HG02571 (cell line): ENCODE results near the gene CHMP4B.

Source experiments
- ATAC-seq: cut with Tn5 transposase; IDR thresholded peaks from one replicate; pipeline ENCODE4 v1.9.1; 2021; ENCODE audit warnings: mild to moderate bottlenecking, moderate library complexity; ENCODE audit not compliant: unreplicated experiment

Gene CHMP4B

GRCh38 chr20:33810885-33811775 lies at the start of gene CHMP4B:
TSS of gene CHMP4B (plus strand) at chr20:33811348. CDS start at chr20:33811469, 121 bp downstream.
- peak; percentile 95 for ATAC-seq

DNA sequence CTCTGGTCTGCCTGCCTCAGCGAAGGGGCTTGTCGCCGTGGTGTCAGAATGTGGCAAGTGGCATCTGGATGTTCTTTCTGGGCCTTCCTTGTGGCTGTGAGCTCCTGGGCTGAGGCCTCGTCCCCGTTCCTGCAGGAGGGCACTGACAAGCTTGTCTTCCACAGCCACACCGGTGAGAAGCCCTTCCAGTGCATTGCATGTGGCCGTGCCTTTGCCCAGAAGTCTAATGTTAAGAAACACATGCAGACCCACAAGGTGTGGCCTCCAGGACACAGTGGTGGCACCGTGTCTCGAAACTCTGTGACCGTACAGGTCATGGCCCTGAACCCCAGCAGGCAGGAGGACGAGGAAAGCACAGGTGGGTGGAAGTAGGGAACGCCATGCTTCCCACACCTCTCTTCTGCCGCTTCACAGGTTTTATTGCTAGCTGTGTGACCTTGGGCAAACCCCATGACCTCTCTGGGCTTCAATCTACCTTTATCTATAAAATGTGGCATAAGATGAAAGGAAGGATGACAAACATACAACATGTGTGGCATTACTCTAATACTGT lies 49.4 kb upstream of the CHMP4B start:
- ATAC-seq, result no peak

DNA sequence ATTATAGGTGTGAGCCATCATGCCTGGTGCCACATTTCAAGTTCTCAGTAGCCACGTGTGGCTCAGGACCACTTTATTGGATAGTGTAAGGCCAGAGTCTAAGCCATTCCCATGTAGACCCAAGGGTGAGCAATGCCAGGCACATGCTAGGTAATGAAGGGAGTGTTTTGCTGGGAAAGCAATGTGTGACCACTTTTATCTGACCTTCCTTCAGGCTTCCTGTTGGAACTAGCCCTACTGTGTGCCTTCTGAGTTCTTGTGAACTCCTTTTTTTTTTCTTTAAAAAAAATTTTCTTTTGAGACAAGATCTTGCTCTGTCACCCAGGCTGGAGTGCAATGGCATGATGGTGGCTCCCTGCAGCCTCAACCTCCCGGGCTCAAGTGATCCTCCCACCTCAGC lies 46.0 kb upstream of the CHMP4B start:
- ATAC-seq, result no peak

DNA sequence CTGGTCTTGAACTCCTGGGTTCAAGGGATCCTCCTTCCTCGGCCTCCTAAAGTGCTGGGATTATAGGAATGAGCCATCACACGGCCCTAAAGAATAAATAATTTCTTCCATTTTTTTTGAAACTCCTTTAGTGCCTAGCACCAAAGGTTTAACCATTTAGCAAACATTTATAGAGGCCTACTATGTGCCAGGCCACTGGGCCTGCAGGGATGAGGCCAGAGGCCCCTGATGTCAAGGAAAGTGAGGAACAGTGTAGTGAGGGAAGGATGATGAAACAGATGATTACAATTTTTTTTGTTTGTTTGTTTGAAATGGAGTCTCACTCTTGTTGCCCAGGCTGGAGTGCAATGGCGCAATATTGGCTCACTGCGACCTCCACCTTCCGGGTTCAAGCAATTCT lies 45.6 kb upstream of the CHMP4B start:
- no peak for ATAC-seq

GRCh38 chr20:33766686-33767085 lies 44.5 kb upstream of the CHMP4B start:
- ATAC-seq, result no peak

- no peak for ATAC-seq
Observed at GRCh38 chr20:33767777-33768138, 43.4 kb upstream of the CHMP4B start.

DNA sequence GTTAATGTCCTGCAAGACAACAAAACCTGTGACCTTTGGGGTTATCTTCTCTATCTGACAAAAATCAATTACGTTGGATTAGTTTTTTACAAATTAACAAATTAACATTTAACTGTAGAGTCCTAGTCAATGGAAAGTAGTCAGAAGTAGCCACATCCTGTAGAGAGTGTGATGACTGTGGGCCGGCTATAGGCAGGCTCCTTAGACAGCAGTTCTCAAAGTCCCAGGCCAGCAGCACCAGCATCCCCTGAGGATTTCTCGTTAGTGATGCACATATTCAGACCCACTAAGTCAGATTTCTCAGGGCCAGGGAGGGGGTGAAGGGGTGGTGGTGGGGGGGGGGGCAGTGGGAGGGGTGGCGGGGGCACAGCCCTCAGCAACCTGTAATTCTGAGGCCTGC lies 42.1 kb upstream of the CHMP4B start:
- no peak for ATAC-seq

DNA sequence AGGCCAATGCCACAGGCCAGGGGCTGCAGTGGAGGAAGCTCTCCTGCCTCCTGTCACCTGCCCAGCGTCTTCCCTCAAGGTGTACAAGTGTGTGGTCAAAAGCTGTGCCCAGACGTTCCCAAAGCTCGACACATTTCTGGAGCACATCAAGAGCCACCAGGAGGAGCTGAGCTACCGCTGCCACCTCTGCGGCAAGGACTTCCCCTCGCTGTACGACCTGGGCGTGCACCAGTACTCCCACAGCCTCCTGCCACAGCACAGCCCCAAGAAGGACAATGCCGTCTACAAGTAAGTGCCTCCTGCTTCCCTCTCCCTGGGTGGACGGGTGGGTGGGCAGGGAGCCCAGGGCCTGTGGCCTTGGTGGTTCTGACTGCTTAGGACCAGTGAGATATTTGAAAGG lies 41.1 kb upstream of the CHMP4B start:
- ATAC-seq, result no peak

DNA sequence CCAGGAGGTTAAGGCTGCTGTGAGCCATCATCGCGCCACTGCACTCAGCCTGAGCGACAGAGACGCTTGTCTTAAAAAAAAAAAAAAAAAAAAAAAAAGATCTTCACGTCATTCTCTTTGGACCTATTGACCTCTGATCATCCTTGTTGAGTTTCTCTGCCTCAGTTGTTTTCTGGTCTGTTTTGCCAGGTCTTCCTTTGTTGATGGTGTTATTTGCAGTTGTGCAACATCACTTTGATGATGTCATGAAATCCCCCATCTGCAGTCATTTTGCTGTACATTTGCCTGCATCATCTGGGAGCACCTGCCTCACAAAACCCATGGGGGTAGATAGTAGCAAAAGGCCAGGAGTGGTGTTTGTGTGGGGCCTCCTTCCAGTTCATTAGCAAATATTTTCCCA lies 39.2 kb upstream of the CHMP4B start:
- no peak for ATAC-seq

DNA sequence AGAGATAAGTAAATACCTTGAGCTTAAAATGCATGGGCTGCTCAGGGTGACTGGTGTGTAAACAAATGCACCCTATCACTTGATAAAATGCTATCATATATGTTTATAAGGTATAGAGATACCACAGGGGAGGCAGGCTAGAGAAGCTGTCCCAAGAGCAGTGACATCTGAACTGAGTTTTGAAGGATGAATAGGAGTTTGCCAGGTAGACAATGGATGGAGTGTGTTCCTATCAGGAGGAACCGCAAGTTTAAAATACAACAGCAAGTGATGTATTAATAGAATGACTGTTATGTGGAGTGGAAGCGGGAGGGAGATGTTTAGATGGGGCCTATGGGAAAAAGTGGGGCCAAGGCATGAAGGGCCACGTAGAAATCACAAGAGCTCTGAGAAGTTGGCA lies 38.7 kb upstream of the CHMP4B start:
- no peak for ATAC-seq

GRCh38 chr20:33773412-33774089 lies 37.6 kb upstream of the CHMP4B start:
- ATAC-seq, result peak; percentile 64

DNA sequence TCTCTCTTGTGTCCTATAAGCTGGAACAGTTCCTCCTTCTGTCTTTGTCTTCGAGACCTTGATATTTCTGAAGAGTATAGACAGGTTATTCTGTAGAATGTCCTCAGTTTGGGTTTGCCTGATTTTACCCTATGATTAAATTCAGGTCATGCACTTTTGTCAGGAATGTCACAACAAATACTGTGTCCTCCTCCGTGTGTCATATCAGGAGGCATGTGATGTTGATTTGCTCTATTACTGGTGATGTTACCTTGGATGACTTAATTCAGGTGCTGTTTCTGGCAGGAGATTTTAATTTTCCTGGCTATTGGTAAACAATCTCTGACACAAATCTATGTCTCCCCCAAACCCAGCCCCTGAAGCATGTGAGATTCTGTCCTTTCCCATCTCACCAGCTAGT lies 33.3 kb upstream of the CHMP4B start:
- ATAC-seq, result no peak

DNA sequence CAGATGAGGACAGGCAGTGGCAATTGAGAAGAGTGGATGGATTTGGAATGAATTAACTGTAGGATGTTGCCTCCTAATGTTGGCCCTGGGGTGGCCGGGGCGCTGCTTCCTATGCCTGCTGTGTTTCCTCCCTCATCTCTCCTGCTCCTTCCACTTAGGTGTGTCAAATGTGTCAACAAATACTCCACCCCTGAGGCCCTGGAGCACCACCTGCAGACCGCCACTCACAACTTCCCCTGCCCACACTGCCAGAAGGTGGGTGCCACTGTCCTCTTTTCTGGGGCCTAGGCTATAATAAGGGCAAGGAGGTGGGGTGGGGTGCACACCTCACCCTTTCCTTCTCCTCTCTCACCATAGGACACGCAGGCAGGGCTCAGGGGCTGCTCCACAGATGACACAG lies 30.0 kb upstream of the CHMP4B start:
- ATAC-seq, result no peak

DNA sequence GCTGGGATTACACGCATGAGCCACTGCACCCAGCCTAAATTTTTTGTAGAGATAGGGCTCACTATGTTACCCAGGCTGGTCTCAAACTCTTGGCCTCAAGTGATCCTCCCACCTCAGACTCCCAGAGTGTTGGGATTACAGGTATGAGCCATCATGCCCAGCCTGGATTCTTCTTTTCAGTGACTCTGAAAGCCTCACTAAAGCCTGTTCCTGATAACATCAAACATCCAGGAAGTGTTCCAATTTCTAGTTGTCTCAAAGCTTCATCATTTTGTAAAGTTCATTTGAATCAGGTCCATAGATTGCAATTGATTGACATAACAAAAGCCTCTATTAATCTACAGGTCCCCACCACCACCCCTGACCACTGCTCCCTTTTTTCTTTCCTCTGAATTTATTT lies 29.2 kb upstream of the CHMP4B start:
- no peak for ATAC-seq

DNA sequence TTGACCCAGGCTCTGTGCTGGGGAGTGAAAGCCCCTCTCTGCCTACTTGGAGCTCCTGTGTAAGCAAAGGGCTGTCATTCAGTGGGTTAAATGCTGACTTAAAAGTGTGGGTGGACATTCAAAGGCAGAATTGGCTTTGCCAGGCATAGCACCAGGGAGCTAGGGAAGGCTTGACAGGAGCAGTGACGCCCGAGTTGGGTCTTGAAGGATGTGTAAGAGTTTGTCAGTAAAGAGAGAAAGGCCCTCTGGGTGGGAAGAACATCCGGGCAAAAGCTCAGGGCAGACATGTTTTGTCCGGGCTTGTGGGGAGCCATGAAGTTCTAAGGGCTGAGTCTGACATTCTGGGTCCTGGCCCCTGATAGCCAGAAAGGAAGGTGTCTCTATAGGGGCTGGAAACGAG lies 27.9 kb upstream of the CHMP4B start:
- no peak for ATAC-seq

DNA sequence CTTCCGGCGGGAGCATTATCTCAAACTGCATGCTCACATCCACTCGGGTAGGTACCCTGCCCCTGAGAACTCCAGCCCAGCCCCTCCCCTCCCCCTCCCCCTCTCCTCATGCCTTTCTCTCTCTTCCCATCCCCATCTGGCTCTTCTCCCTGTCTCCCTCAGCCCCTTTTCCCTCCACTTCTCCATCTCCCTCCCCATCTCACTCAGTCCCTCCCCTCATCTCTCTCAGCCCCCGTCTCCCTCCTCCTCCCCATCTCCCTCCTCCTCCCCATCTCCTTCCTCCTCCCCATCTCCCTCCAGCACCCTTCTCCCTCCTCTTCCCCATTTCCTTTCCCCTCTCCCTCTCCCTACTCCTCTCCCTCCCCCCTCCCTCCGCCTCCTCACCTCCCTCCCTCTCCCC lies 27.3 kb upstream of the CHMP4B start:
- ATAC-seq, result no peak

DNA sequence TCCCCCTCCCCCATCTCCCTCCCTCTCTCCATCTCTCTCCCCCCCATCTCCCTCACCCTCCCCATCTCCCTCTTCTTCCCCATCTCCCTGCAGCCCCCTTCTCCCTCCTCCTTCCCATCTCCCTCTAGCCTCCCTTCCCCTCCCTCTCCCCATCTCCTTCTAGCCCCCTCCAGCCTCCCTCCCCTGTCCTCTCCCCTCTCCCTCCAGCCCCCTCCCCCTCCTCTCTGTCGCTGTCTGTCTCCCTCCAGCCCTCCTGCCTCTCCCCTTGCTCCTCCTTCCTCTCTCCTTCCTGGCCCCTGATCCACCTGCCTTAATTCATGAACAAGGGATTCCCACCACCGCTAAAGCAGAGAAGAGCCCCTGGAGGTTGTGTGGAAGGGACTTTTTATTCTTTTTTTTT lies 26.9 kb upstream of the CHMP4B start:
- ATAC-seq, result no peak

DNA sequence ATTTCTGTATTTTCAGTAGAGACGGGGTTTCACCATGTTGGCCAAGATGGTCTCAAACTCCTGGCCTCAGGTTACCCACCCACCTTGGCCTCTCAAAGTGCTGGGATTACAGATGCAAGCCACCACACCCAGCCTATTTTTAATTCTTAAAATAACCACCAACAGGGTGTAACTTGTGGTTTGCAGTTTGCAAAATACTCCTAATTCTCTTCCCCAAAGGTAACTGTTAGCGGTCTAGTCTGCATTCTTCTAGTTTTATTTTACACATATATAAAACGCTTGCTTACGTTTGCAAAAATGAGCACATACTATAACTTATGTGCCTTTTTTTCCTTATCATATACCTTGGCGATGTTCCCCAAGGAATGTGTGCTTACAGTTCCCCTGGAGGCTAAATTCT lies 25.6 kb upstream of the CHMP4B start:
- ATAC-seq, result no peak

GRCh38 chr20:33787253-33787891 lies 23.8 kb upstream of the CHMP4B start:
- ATAC-seq, result no peak

GRCh38 chr20:33788351-33789049 lies 22.6 kb upstream of the CHMP4B start:
- ATAC-seq, result no peak
